HK-2 (cell line): ENCODE results near the gene KMT2C.
A peak's percentile ranks its signal among the peaks of the same experiment; 100 is the strongest.
"Not testable (repeated sequence)": the region's sequence is repeated elsewhere in the genome, so short reads cannot be mapped to it uniquely, and the experiment has no call there.

ENCODE experiments used
- DNase-seq: peaks from one replicate; pipeline ENCODE4 v3.0.0-alpha.2; 2018; ENCODE audit not compliant: unreplicated experiment

The KMT2C gene

DNA sequence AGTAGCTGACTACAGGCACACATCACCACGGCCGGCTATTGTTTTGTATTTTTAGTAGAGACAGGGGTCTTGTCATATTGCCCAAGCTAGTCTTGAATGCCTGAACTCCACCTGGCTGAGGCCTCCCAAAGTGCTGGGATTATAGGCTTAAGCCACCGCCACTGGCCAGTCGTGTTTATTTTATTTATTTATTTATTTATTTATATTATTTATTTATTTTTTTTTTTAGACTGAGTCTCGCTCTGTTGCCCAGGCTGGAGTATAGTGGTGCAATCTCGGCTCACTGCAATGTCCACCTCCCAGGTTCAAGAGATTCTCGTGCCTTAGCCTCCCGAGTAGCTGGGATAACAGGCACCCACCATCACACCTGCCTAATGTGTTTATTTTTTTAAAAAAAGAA is 6.0 kb upstream of the KMT2C start:
- not testable (repeated sequence) for DNase-seq

DNA sequence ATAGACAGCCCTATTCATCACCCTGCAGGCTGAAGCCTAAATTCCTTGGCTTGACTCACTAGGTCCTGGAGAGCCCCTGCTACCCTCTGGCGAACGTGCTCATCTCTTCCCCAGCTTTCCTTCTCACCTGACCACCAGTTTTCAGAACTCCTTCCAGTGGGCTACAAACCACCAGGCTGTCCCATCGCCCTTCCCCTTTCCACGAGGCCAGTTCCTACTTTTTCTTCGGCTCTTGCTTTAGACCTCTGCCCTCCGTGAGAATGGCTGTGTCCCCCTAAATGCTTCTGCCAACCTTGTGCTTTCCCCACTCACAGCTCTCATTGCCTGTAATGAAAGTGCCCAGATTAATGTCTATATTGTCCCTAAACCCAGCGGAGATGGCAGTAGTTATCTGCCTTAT is 5.4 kb upstream of the KMT2C start:
- not testable (repeated sequence) for DNase-seq

DNA sequence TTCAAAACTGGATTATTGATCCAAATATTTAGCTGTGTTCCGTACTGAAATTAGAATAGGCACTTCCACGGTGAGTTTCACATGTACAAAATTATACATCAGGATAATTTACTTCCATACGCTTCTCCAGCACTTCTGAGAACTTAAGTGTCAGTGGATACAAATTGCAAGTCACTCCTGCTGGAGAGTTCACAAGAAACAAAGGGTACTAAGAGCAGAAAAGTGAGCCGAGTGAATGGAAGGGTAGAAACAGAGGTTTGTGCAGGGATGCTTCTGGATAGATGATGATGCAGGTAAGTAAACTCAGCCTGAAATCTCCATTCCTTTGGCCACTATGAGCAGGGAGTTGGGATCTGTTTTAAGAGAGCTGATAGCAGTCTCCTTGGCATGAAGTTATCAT is 2.2 kb upstream of the KMT2C start:
- DNase-seq = not testable (repeated sequence)

DNA sequence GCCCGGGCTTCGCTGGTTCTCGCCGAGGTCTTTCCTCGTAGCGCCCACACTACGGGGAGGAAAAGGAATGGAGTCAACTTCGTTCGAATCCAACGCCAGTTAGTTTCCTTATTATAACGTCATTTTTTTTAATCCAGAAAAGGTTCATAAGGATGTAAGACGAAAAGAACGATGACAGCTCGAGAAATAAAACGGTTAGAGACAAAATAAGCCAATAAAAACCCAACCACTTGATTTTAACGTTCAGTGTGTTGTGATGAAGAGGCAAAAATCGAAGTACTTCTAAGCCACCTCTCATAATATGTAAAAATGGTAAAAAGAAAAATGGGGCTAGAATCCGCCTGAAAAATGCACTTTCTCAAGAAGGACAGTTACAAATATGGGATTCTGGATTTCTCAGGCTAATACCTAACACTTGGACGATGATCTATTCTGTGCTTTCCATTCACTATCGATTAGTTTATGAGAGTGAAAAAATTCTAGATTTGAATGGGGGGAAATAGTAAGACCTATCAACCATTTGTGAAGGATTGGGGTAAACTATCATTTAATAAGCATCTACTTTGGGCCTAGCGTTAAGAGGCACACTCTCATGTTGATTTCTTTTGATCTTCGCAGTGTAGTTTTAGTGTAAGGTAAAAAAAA is 1.2 kb upstream of the KMT2C start:
- DNase-seq = not testable (repeated sequence)

DNA sequence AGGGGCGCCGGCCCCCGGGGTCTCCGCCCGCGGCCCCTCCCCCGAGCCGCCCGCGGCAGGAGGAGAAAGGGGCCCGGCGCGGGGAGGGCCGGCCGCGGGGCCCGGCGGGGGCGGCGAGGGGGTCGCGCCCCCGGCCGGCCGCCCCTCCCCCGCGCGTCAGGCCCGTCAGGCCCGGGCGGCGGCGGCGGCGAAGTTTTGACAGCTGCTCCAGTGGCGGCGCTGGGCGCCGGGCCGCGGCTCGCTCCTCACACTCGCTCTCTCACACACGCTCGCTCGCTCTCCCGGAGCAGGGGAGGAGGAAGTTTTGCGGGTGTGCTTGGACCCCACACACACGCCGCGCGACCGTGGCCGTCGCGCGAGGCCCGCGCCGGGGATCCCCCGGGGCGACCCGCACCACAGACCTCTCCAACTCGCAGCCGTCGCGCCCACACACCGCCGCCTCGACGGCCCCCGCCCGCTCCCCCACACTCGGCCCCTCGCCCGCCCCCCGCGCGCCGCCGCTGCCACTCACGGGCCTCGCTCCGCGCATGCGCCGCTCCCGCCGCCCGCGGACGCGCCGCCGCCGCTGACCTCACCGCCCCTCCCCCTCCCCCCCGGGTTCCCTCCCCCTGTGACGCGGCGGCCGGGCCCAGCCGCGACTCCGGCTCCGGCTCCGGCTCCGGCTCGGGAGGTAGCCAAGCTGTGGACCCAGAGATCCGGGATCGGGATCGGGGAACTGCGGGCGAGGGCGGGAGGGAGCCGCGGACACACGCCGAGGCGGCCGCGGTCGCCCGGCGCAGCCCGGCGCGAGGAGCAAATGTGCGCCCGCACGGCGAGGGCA is 518 bp upstream of the KMT2C start:
- DNase-seq = peak; percentile 95

DNA sequence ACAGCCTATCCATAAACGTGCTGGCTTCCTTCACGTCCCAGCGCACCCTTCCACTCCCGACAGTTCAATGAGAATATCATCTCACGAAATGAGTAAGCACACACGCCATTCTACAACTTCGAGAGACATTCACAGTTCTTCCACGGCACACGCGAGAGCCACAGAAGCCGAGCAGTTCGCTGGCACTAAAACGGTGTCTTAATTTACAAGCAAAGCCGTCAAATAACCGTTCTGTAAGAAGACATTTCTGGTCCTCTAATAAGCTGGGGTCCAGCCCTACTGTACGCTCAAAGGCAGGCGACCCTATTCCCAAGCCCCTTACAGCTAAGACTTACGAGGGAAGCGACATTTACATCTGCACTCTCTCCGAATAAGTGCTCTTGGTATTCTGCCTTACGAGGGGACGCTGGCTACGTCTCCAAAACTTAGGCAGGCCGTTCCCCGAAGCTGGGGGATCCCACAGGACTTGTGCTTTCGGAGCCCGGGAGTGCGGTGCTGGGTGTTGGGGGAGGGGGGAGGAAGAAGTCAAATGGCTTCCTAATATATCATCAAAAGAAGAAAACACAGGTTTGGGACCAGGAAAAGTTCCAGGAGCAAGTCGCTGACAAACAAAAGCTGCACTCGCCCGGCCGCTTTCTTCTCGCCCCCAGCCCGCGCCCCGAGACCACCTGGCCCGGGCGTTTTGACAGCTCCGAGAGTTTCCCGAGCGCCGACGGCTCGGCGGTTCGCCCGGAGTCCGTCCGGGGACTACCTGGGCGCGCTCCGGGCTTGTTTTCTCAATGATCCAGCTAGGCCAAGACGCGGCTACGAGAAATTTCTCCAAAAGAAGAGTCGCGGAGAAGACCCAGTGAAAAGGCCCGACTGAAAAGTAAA is 1.1 kb downstream of the KMT2C start:
- DNase-seq = peak; percentile 43

DNA sequence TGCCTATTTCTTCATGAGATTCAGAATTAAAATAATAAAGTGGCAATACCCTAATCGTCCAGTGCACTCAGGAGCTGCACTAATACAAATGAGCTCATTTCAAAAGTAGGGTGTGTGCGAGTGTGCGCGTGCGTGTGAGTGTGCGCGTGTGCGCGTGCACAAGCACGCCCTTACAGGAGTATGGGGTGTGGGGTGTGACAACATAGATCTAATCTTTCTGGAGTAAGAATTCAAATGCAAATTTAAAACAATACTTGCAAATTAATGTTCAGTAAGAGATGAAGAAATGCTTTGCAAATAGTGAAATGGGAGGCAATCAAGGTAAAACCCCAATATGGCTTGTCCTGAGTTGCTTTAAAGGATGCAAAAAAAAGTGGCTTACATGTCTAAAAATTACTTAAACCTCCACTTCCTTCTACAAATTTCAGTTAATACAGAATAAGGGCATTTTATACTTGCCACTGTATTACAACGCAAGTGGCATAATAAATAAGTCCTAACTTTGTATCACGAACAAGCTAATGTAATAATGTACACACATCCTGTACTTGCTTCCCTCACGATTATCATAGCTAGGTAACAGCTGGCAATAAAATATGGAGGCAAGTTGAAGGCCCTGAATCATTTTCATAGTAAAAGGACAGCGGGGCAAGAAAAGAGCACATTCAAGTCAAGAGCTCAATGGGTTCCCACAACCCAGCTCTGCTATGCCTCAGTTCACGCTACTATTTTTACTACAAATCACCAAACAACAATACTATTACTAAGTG is 1.9 kb downstream of the KMT2C start:
- DNase-seq = peak; percentile 14

DNA sequence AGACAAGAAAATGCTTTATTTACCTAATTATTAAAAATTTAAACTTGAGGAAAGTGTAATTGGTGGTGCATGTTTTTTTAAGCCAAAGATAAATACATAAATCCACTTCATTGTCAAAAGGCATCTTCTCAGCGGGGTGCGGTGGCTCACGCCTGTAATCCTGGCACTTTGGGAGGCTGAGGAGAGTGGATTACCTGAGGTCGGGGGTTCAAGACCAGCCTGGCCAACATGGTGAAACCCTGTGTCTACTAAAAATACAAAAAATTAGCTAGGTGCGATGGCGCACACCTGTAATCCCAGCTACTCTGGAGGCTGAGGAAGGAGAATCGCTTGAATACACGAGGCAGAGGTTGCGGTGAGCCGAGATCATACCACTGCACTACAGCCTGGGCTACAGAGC is 3.1 kb downstream of the KMT2C start:
- not testable (repeated sequence) for DNase-seq

DNA sequence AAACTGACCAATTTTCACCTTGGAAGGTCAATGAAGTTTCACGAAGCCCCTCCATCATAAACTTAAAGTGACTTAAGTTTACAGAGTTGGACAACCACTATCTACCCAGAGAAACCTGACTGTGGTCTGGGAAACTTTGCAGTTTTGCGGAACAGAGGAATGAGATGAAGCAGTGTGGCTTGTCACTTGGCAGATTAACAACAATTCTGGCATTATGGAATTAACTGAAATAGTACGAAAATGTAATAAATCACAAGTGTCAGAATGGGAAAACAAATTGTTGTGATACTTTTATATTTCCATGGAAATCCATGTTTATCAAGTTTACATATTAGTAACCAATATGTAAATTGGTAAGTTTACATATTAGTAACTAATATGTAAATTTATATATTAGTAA is 4.9 kb downstream of the KMT2C start:
- DNase-seq = no peak

DNA sequence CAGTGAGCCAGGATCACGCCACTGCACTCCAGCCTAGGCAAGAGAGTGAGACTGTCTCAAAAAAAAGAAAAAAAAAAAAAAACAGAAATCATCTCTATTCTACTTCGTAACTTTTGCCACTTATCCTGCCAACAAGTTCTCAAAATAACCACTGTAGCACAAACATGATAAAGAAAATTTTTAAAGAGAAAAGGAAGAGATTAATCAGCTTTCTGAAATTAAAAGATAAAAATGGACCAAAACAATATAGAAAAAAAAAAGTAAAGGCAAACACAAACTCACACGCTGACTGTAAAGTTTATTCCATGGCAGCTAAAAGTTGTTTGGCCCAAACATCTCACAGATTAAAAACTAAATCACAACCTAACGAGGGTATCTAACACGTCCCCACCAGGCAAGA is 5.7 kb downstream of the KMT2C start:
- not testable (repeated sequence) for DNase-seq

DNA sequence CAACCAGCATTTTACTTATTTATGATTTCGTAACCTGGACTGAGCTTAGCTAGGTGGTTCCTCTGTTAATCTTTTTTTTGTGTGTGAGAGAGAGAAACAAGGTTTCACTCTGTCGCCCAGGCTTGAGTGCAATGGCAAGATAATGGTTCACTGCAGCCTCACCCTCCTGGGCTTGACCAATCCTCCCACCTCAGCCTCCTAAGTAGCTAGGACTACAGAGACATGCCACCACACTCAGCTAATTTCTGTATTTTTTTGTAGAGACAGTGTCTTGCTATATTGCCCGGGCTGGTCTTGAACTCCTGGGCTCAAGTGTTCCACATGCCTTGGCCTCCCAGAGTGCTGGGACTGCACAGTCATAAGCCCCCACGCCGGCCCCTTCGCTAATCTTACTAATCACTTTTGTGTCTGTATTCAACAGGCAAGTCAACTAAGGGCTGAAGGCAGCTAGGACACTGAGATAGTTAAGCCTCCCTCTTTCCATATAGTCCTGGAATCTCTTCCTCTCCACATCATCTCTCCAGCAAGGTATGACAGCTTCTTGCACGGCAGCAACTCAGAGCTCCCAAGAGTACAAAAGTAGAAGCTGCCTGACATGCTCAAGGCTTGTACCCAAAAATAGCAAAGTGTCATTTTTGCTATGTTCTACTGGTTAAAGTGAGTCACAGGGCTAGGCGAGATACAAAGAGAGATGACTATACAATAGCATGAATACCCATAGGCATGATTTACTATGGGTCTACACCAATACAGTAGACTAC is 11.3 kb downstream of the KMT2C start:
- no peak for DNase-seq

DNA sequence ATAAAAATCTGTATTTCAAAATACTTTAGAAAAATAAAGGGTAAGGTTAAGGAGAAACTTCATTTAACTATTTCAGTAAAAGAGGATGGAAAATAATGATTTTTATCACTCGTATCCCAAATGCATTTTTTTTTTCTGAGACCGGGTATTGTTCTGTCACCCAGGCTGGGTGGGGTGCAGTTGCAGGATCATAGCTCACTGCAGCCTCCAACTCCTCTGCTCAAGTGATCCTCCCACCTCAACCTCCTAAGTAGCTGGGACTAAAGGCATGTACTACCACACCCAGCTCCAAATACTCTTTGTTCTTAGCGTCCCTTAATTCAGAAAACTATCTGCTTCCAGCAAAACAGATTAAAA is 11.8 kb downstream of the KMT2C start:
- DNase-seq = no peak

DNA sequence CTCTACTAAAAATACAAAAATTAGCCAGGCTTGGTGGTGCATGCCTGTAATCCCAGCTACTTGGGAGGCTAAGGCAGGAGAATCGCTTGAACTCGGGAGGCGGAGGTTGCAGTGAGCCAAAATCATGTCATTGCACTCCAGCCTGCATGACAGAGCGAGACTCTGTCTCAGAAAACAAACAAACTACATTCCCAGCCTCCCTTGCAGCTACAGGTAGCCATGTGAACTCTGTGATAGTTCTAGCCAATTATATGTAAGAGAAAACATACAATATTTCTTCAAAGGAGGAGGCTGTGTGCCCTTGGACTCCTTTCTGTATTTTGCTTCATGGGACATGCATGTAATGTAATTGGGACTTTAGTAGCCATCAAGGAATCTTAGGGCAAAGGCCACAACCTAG is 12.6 kb downstream of the KMT2C start:
- not testable (repeated sequence) for DNase-seq

DNA sequence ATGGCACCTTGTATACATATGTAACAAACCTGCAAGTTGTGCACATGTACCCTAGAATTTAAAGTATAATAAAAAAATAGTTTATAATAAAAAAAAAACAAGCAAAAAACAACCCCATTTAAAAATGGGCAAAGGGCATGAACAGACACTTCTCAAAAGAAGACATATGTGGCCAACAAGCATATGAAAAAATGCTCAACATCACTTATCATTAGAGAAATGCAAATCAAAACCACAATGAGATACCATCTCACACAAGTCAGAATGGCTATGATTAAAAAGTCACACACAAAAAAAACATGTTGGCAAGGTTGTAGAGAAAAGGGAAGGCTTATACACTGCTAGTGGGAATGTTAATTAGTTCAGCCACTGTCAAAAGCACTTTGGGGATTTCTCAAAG is 14.9 kb downstream of the KMT2C start:
- not testable (repeated sequence) for DNase-seq

DNA sequence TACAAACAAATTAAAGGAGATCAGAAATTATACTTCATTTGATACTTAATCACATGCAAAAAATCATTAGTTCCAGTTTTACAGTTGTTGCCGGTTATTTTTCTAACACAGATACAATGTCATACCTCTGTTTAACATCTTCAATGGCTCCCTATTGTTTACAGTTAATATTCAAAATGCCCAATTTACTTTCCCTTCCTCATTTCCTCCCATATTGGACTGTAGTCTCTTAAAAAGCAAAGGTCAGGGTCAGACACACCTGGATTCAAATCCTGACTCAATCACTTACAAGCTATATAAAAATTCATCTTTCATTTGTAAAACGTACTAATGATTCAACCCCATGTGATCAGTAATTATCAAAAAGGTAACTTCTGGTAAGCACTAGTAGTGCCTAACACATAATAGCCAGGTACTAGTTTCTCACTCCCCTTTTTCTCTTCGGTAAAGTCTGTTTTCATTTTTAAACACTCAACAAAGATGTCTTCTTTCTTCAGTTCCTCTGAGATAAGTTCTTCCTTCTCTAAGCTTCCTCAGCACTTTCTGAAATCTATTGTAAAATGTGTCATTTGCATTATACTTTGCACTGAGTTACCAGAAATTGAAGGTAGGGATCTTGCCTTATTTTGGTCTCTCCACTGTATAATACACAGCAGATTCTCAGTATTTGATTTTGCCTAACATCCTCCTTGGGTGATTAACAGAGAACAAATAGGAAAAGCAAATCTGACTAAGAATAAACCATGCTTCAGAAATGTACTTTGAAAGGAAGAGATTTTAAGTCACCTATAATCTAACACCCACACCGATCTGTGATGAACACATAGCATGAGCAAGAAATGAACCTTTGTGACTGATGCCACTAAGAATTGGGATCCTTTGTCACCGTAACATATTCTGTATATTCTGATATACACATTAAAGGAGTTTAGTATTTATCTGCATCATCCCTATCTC is 16.1 kb downstream of the KMT2C start:
- DNase-seq = no peak

DNA sequence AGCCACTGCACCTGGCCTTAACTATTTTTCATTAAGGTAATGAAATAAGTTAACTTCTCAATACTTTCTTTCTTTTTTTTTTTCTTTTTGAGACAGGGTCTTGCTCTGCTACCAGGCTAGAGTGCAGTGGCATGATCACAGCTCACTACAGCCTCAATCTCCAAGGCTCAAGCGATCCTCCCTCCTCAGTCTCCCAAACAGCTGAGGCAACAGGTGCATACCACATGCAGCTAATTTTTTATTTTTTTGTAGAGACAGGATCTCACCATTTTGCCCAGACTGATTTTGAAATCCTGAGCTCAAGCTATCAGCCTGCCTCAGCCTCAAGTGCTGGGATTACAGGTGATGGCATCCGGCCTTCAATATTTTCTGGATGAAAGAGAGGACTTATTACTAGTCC is 21.0 kb downstream of the KMT2C start:
- no peak for DNase-seq

DNA sequence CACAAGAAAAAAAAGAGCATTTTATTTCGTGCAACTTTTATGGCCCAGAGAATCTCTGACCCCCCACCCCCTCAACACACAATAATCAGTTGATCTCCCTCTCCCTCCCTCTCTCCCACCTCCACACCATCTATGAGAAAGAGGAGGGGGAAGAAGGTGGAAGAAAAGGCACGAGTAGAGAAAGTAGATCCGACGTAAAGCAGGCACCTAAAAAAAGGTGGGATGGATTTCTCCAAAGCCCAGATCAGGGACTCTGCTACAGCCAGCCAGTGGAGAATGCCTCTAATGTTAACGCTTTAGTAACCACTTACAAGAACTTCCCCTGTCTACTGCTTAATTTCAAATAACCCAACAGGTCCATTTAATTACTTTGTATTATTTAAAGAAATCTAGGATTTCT is 24.4 kb downstream of the KMT2C start:
- DNase-seq = no peak

DNA sequence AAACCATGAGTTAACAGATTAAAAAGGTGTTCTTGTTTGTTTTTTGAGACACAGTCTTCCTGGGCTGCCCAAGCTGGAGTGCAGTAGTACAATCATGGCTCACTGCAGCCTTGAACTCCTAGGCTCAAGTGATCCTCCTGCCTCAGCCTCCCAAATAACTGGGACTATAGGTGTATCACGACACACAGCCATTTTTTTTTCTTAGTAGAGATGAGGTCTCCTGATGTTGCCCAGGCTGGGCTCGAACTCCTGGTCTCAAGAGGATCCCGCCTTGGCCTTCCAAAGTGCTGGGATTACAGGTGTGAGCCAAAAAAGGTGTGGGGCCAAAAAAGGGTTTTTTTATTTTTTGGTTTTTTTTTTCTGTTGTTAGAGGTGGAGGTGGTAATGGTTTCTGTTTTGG is 29.3 kb downstream of the KMT2C start:
- DNase-seq = no peak

DNA sequence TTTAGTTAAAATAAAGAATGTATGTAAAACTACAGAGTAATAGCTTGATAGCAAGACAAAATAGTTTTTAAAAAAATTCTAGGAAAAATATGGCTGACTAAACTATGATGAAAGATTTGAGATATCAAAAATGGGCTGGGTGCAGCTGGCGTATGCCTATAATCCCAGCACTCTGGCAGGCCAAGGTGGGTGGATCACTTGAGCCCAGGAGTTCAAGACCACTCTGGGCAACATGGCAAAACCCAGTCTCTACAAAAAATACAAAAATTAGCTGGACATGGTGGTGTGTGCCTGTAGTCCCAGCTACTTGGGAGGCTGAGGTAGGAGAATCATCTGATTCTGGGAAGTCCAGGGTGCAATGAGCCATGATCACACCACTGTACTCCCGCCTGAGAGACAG is 29.8 kb downstream of the KMT2C start:
- not testable (repeated sequence) for DNase-seq

DNA sequence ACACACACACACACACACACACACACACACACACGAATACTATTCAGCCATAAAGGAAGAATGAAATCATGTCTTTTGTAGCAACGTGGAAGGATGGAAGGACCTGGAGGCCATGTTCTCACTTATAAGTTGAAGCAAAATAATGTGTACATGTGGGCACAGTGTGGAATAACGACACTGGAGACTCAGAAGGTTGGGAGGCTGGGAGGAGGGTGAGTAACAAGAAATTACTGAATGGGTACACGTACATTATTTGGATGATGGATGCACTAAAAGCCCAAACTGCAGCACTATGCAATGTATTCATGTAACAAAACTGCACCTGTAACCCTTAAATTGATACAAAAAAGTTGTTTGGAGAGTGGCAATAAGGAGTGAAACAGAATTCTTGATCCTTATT is 32.1 kb downstream of the KMT2C start:
- DNase-seq = no peak
